Measurements from ENCODE around the gene CUL4A.
"Not testable (repeated sequence)": the region's sequence is repeated elsewhere in the genome, so short reads cannot be mapped to it uniquely, and the experiment has no call there.

The CUL4A gene

DNA sequence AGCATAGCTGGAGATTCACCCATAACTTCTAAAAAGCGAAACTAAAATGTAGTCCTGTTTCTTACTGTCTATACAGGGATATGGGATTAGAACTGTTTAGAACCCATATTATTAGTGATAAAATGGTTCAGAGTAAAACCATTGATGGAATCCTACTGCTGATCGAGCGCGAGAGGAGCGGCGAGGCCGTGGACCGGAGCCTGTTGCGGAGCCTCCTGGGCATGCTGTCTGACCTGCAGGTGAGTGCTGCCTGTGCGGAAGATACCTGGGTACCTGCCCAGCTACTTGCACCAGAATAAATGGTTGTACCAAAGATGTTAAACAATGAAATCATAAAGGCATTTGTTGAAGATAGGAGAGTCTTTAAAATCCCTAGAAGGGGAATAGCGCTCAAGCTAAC lies 23.7 kb downstream of the CUL4A start:
- no peak overlapping the region for H3K9ac ChIP-seq (ENCODE audit: low read length)
- no peaks in the 10 kb centered on the region for H3K4me1 ChIP-seq (ENCODE audit: low read length)
- no peak overlapping the region for H3K4me3 ChIP-seq (ENCODE audit: low read length)
- no peak overlapping the region for H3K27ac ChIP-seq (ENCODE audit: low read length)
- no peak for TF ChIP-seq EZH2phosphoT487 (IDR thresholded peaks at IDR 0.05; ENCODE audit: low read depth)
- TF ChIP-seq, protein P1, sequence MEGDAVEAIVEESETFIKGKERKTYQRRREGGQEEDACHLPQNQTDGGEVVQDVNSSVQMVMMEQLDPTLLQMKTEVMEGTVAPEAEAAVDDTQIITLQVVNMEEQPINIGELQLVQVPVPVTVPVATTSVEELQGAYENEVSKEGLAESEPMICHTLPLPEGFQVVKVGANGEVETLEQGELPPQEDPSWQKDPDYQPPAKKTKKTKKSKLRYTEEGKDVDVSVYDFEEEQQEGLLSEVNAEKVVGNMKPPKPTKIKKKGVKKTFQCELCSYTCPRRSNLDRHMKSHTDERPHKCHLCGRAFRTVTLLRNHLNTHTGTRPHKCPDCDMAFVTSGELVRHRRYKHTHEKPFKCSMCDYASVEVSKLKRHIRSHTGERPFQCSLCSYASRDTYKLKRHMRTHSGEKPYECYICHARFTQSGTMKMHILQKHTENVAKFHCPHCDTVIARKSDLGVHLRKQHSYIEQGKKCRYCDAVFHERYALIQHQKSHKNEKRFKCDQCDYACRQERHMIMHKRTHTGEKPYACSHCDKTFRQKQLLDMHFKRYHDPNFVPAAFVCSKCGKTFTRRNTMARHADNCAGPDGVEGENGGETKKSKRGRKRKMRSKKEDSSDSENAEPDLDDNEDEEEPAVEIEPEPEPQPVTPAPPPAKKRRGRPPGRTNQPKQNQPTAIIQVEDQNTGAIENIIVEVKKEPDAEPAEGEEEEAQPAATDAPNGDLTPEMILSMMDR (IDR thresholded peaks at IDR 0.05; ENCODE audit: low read depth, low read length), result no peak
- H3K79me2 ChIP-seq (ENCODE audit: low read length), result no peaks in the 10 kb centered on the region; the same call in 1 of the 2 replicates
- peaks cover 47% of the 10 kb centered on the region for H3K36me3 ChIP-seq (replicated peaks; ENCODE audit: low read depth, low read length)
- no peaks in the 10 kb centered on the region for H3K27me3 ChIP-seq (ENCODE audit: low read depth, low read length)
- H3K4me2 ChIP-seq (ENCODE audit: low read length), result no peak overlapping the region
- H2AFZ ChIP-seq (ENCODE audit: low read depth, low read length), result no peak overlapping the region
- no peaks in the 10 kb centered on the region for H3K9me3 ChIP-seq (ENCODE audit: insufficient read depth, low read length)
- H4K20me1 ChIP-seq (ENCODE audit: insufficient read depth, low read length), result no peaks in the 10 kb centered on the region

DNA sequence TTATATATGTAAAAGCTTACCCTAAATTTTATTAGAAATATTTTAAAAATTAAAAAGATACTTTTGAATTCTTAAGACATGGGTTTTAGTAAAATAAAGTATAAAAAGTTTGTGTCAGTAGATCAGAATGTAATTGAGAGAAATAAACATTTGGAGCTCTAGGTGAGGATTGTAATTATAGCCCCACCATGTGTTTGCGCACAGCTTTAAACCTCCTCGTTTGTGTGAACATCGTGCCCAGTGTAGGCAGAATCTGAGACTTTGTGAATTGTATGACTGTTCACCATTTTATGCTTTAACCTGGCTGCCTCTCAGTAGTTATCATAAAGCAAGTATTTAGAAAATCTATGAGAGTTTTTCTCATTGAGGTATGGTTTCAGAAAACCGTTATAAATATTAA lies 29.1 kb downstream of the CUL4A start:
- Histone ChIP-seq H3K9me3 (ENCODE audit: insufficient read depth, low read length) (no peaks in the 10 kb centered on the region), H2AFZ (ENCODE audit: low read depth, low read length) (no peak overlapping the region), H3K27ac (ENCODE audit: low read length) (no peak overlapping the region), H3K4me2 (ENCODE audit: low read length) (no peak overlapping the region), H3K9ac (ENCODE audit: low read length) (no peak overlapping the region), H3K27me3 (ENCODE audit: low read depth, low read length) (no peaks in the 10 kb centered on the region), H3K4me1 (ENCODE audit: low read length) (no peaks in the 10 kb centered on the region), H3K79me2 (ENCODE audit: low read length) (no peaks in the 10 kb centered on the region), H3K36me3 (replicated peaks; ENCODE audit: low read depth, low read length) (peaks cover 36% of the 10 kb centered on the region), H4K20me1 (ENCODE audit: insufficient read depth, low read length) (no peaks in the 10 kb centered on the region), H3K4me3 (ENCODE audit: low read length) (no peak overlapping the region)
- TF ChIP-seq, protein P1 (IDR thresholded peaks at IDR 0.05; ENCODE audit: low read depth, low read length), result no peak

DNA sequence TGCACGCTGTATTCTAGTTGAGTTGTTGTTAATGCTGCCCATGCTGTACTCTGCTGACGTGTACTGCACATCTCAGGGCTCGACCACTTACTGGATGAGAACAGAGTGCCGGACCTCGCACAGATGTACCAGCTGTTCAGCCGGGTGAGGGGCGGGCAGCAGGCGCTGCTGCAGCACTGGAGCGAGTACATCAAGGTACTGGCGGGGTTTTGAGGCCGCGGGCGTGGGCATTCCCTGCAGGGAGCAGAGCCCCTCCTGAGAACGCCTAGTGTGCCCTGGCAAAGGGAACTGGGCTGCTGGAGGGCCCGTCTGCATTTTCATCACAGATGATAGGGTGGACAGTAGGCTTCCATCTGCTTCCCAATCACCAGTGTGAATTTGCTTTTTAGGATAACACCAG lies 29.9 kb downstream of the CUL4A start:
- Histone ChIP-seq H3K4me2 (ENCODE audit: low read length) (no peak overlapping the region), H3K36me3 (replicated peaks; ENCODE audit: low read depth, low read length) (peaks cover 39% of the 10 kb centered on the region), H3K9ac (ENCODE audit: low read length) (no peak overlapping the region)

DNA sequence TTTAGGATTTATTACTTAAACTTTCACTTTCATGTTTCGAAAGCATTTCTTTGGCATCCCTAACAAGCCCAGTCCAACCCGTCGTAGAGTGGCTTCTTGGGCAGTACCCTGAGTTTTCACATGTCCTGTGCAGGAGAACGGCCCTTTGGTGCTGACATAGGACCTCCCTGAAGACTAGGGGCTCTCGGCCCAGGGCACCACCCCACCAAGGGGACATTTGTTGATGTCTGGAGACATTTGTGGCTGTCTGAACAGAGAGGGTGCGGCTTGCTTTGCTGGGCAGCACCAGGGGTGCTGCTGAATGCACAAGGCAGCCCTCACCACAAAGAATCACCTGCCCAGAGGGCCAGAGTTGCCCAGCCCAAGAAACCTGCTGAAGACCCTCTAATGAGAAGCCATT lies 30.6 kb downstream of the CUL4A start:
- Histone ChIP-seq H3K27ac (ENCODE audit: low read length) (no peak overlapping the region), H3K4me2 (ENCODE audit: low read length) (no peak overlapping the region)

More for the DNA sequence above, 29.9 kb downstream of the CUL4A start:
- no peaks in the 10 kb centered on the region for H3K9me3 ChIP-seq (ENCODE audit: insufficient read depth, low read length)
- no peak overlapping the region for H3K27ac ChIP-seq (ENCODE audit: low read length)
- H4K20me1 ChIP-seq (ENCODE audit: insufficient read depth, low read length), result no peaks in the 10 kb centered on the region
- H2AFZ ChIP-seq (ENCODE audit: low read depth, low read length), result no peak overlapping the region
- H3K4me1 ChIP-seq (ENCODE audit: low read length), result no peaks in the 10 kb centered on the region
- H3K4me3 ChIP-seq (ENCODE audit: low read length), result no peak overlapping the region
- no peaks in the 10 kb centered on the region for H3K27me3 ChIP-seq (ENCODE audit: low read depth, low read length)
- H3K79me2 ChIP-seq (ENCODE audit: low read length), result no peaks in the 10 kb centered on the region
- TF ChIP-seq, protein P1 (IDR thresholded peaks at IDR 0.05; ENCODE audit: low read depth, low read length), result no peak
- no peak for TF ChIP-seq EZH2phosphoT487 (IDR thresholded peaks at IDR 0.05; ENCODE audit: low read depth)

DNA sequence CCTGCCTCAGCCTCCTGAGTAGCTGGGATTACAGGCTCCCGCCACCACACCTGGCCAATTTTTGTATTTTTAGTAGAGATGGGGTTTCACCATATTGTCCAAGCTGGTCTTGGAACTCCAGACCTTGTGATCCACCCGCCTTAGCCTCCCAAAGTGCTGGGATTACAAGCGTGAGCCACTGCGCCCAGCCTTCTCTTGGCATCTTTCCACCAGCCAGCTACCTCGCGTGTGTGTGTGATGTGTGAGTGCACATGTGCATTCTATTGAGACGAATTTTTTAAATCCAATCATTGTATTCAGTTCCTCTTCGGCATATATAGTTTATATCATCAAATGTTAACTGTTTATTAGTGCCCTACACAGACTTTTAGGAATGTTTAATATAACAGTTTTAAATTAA lies 32.2 kb downstream of the CUL4A start:
- H3K27me3 ChIP-seq (ENCODE audit: low read depth, low read length); H4K20me1 ChIP-seq (ENCODE audit: insufficient read depth, low read length); H3K9me3 ChIP-seq (ENCODE audit: insufficient read depth, low read length); H2AFZ ChIP-seq (ENCODE audit: low read depth, low read length); H3K4me1 ChIP-seq (ENCODE audit: low read length); H3K79me2 ChIP-seq (ENCODE audit: low read length); H3K27ac ChIP-seq (ENCODE audit: low read length); H3K4me3 ChIP-seq (ENCODE audit: low read length); H3K4me2 ChIP-seq (ENCODE audit: low read length); H3K9ac ChIP-seq (ENCODE audit: low read length): not testable (repeated sequence)
- peaks cover 52% of the 10 kb centered on the region for H3K36me3 ChIP-seq (replicated peaks; ENCODE audit: low read depth, low read length)

More for the DNA sequence above, 30.6 kb downstream of the CUL4A start:
- Histone ChIP-seq H3K36me3 (replicated peaks; ENCODE audit: low read depth, low read length) (peaks cover 39% of the 10 kb centered on the region), H4K20me1 (ENCODE audit: insufficient read depth, low read length) (no peaks in the 10 kb centered on the region), H3K4me3 (ENCODE audit: low read length) (no peak overlapping the region), H3K9me3 (ENCODE audit: insufficient read depth, low read length) (no peaks in the 10 kb centered on the region), H3K79me2 (ENCODE audit: low read length) (no peaks in the 10 kb centered on the region), H2AFZ (ENCODE audit: low read depth, low read length) (no peak overlapping the region), H3K9ac (ENCODE audit: low read length) (no peak overlapping the region), H3K27me3 (ENCODE audit: low read depth, low read length) (no peaks in the 10 kb centered on the region), H3K4me1 (ENCODE audit: low read length) (no peaks in the 10 kb centered on the region)
- TF ChIP-seq, protein P1 (IDR thresholded peaks at IDR 0.05; ENCODE audit: low read depth, low read length), result no peak
- TF ChIP-seq EZH2phosphoT487 (IDR thresholded peaks at IDR 0.05; ENCODE audit: low read depth), result no peak

All from OCI-LY3 (cell line).